Measurements from ENCODE around the gene FAM210A.

The FAM210A gene

DNA sequence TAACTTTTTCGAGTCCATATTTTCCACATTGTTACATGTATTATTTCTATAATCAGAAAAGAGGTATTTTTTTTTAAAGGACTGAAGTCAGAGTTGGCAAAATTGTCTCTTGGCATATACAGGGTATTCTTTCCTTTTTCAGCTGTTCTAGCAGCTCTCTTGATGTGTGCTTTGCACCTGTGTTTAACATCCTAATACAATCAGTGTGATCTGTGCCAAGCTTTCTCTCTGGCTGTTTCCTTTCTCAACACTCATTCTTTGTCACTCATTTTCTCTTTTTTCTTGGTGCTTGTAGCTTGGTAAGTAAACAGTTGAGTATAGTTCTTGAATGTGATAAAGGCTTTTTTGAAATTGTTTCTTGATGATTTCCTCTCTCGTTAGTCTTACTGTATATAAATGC lies 9.3 kb upstream of the FAM210A start:
- H4K20me1 ChIP-seq (ENCODE audit: insufficient read depth, low read length), result no peaks in the 10 kb centered on the region
- H3K36me3 ChIP-seq (replicated peaks; ENCODE audit: insufficient read depth, low read length), result peaks cover 5% of the 10 kb centered on the region; the same call in 1 of the 2 replicates
- no peaks in the 10 kb centered on the region for H3K27me3 ChIP-seq (replicated peaks; ENCODE audit: insufficient read depth, low read length)
- H3K9me2 ChIP-seq (replicated peaks; ENCODE audit: insufficient read depth, low read length), result no peaks in the 10 kb centered on the region
- no peak overlapping the region for H3K27ac ChIP-seq (ENCODE audit: low read length)
- no peaks in the 10 kb centered on the region for H3K4me1 ChIP-seq (ENCODE audit: low read length)
- TF ChIP-seq, protein P1, sequence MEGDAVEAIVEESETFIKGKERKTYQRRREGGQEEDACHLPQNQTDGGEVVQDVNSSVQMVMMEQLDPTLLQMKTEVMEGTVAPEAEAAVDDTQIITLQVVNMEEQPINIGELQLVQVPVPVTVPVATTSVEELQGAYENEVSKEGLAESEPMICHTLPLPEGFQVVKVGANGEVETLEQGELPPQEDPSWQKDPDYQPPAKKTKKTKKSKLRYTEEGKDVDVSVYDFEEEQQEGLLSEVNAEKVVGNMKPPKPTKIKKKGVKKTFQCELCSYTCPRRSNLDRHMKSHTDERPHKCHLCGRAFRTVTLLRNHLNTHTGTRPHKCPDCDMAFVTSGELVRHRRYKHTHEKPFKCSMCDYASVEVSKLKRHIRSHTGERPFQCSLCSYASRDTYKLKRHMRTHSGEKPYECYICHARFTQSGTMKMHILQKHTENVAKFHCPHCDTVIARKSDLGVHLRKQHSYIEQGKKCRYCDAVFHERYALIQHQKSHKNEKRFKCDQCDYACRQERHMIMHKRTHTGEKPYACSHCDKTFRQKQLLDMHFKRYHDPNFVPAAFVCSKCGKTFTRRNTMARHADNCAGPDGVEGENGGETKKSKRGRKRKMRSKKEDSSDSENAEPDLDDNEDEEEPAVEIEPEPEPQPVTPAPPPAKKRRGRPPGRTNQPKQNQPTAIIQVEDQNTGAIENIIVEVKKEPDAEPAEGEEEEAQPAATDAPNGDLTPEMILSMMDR (IDR thresholded peaks at IDR 0.05; ENCODE audit: low read length), result no peak
- no peak for TF ChIP-seq EZH2phosphoT487 (IDR thresholded peaks at IDR 0.05; ENCODE audit: low read length)
- TF ChIP-seq EZH2 (optimal IDR thresholded peaks at IDR 0.05; ENCODE audit: low read depth, low read length), result no peak
- no peaks in the 10 kb centered on the region for H3F3A ChIP-seq (ENCODE audit: insufficient read depth, low read length)
- H2AFZ ChIP-seq (ENCODE audit: low read length), result no peak overlapping the region
- H3K4me2 ChIP-seq (ENCODE audit: low read depth, low read length), result no peak overlapping the region
- no peak overlapping the region for H3K9ac ChIP-seq (ENCODE audit: low read length)
- peaks cover 28% of the 10 kb centered on the region for H3K79me2 ChIP-seq (ENCODE audit: low read length)
- DNase-seq, result no peak
- no peak overlapping the region for H3K4me3 ChIP-seq (ENCODE audit: low read length)
- H3K9me3 ChIP-seq (replicated peaks; ENCODE audit: insufficient read depth, low read length), result no peaks in the 10 kb centered on the region

DNA sequence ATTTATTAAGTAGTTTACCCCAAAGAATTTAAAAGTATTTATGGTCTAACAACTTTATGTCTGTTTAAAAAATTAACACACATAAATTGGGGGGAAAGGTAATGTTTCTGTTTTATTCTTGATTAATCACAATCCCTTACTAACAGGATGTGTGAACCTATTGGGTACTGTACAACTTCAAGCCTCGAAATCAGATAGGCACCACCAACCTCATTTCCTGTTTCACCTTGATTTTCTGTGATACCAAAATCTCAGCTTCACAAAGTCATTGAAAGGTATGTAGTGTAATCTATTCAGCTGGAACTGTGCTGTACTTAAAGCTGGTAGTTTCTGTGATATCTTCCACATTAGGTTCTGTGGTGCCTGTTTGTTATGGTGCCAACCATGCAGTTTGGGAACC lies 4.1 kb upstream of the FAM210A start:
- Histone ChIP-seq H3K4me2 (ENCODE audit: low read depth, low read length) (no peak overlapping the region), H3K27me3 (replicated peaks; ENCODE audit: insufficient read depth, low read length) (no peaks in the 10 kb centered on the region), H3K4me3 (ENCODE audit: low read length) (no peak overlapping the region), H3F3A (ENCODE audit: insufficient read depth, low read length) (peaks cover 7% of the 10 kb centered on the region; the same call in 1 of the 2 replicates), H3K36me3 (replicated peaks; ENCODE audit: insufficient read depth, low read length) (peaks cover 3% of the 10 kb centered on the region; the same call in 1 of the 2 replicates), H3K27ac (ENCODE audit: low read length) (no peak overlapping the region), H3K79me2 (ENCODE audit: low read length) (peaks cover 73% of the 10 kb centered on the region), H4K20me1 (ENCODE audit: insufficient read depth, low read length) (no peaks in the 10 kb centered on the region), H3K9me2 (replicated peaks; ENCODE audit: insufficient read depth, low read length) (no peaks in the 10 kb centered on the region), H2AFZ (ENCODE audit: low read length) (no peak overlapping the region), H3K4me1 (ENCODE audit: low read length) (no peaks in the 10 kb centered on the region), H3K9me3 (replicated peaks; ENCODE audit: insufficient read depth, low read length) (no peaks in the 10 kb centered on the region), H3K9ac (ENCODE audit: low read length) (no peak overlapping the region)
- no peak for DNase-seq
- TF ChIP-seq EZH2phosphoT487 (IDR thresholded peaks at IDR 0.05; ENCODE audit: low read length) (no peak), EZH2 (optimal IDR thresholded peaks at IDR 0.05; ENCODE audit: low read depth, low read length) (no peak)
- TF ChIP-seq, protein P1 (IDR thresholded peaks at IDR 0.05; ENCODE audit: low read length), result no peak

- Histone ChIP-seq H3K79me2 (ENCODE audit: low read length) (peaks cover 94% of the 10 kb centered on the region), H3K36me3 (replicated peaks; ENCODE audit: insufficient read depth, low read length) (0 out of 2 replicates have a peak, but pooled peaks cover 3% of the 10 kb centered on the region), H3F3A (ENCODE audit: insufficient read depth, low read length) (peaks cover 7% of the 10 kb centered on the region; the same call in 1 of the 2 replicates), H3K27ac (ENCODE audit: low read length) (peak overlapping the region; percentile 76), H4K20me1 (ENCODE audit: insufficient read depth, low read length) (peaks cover 14% of the 10 kb centered on the region), H2AFZ (ENCODE audit: low read length) (peak overlapping the region; percentile 43), H3K9me2 (replicated peaks; ENCODE audit: insufficient read depth, low read length) (no peaks in the 10 kb centered on the region), H3K4me3 (ENCODE audit: low read length) (peak overlapping the region; percentile 78), H3K9ac (ENCODE audit: low read length) (peak overlapping the region; percentile 85), H3K4me2 (ENCODE audit: low read depth, low read length) (peak overlapping the region; percentile 81), H3K4me1 (ENCODE audit: low read length) (peaks cover 11% of the 10 kb centered on the region; the same call in 1 of the 2 replicates), H3K9me3 (replicated peaks; ENCODE audit: insufficient read depth, low read length) (no peaks in the 10 kb centered on the region), H3K27me3 (replicated peaks; ENCODE audit: insufficient read depth, low read length) (no peaks in the 10 kb centered on the region)
- TF ChIP-seq EZH2 (optimal IDR thresholded peaks at IDR 0.05; ENCODE audit: low read depth, low read length), result no peak
- no peak for TF ChIP-seq EZH2phosphoT487 (IDR thresholded peaks at IDR 0.05; ENCODE audit: low read length)
- TF ChIP-seq, protein P1 (IDR thresholded peaks at IDR 0.05; ENCODE audit: low read length), result no peak
- peak; percentile 41 for DNase-seq
These were observed 594 bp upstream of the FAM210A start for GRCh38 chr18:13726972-13727331.
